Osteoblast (primary cell): ENCODE results near the gene CHPF. TPM values are rescaled to one million over a fixed set of nuclear protein-coding genes. Genes with fewer than 3 reads are reported as not detected.

Experiments
- DNase-seq: peaks from one replicate; pipeline ENCODE4 v3.0.0; 2011; ENCODE audit warnings: low spot score, mixed read lengths; ENCODE audit not compliant: insufficient read length; ENCODE audit errors: missing footprints
- H2AFZ ChIP-seq: 2 replicates; pipeline ENCODE4 v1.6.0; 2011; ENCODE audit warnings: mild to moderate bottlenecking, low read length
- H3K27ac ChIP-seq: 2 replicates; pipeline ENCODE4 v1.5.1; 2011; ENCODE audit warnings: mild to moderate bottlenecking, low read depth, low read length, moderate library complexity
- H3K27me3 ChIP-seq: 2 replicates; pipeline ENCODE4 v1.6.0; 2012; ENCODE audit warnings: mild to moderate bottlenecking, control low read depth, inconsistent platforms, low read length, moderate library complexity; ENCODE audit not compliant: insufficient read depth
- H3K36me3 ChIP-seq: 2 replicates; pipeline ENCODE4 v1.5.1; 2011; ENCODE audit warnings: mild to moderate bottlenecking, low read length, control low read depth, moderate library complexity; ENCODE audit not compliant: insufficient read depth
- H3K4me1 ChIP-seq: 2 replicates; pipeline ENCODE4 v1.5.1; 2011; ENCODE audit warnings: mild to moderate bottlenecking, low read length, control low read depth, moderate library complexity; ENCODE audit not compliant: insufficient read depth
- H3K4me2 ChIP-seq: 2 replicates; pipeline ENCODE4 v1.6.0; 2011; ENCODE audit warnings: mild to moderate bottlenecking, low read length; ENCODE audit not compliant: insufficient read depth
- H3K4me3 ChIP-seq: fragments of 200-600 bp; sonication (generic); 3 replicates; pipeline ENCODE4 v1.5.1; 2012; ENCODE audit warnings: mild to moderate bottlenecking, low read length, inconsistent platforms; ENCODE audit not compliant: insufficient read depth
- H3K79me2 ChIP-seq: 2 replicates; pipeline ENCODE4 v1.6.0; 2012; ENCODE audit warnings: mild to moderate bottlenecking, low read length, control low read depth, inconsistent platforms; ENCODE audit not compliant: insufficient read depth
- H3K9me3 ChIP-seq: 2 replicates; pipeline ENCODE4 v1.5.1; 2011; ENCODE audit warnings: low read depth, low read length, control low read depth
- H4K20me1 ChIP-seq: 2 replicates; pipeline ENCODE4 v1.6.0; 2012; ENCODE audit warnings: mild to moderate bottlenecking, low read length, control low read depth; ENCODE audit not compliant: insufficient read depth
- CTCF ChIP-seq: IDR thresholded peaks from 2 replicates; pipeline ENCODE4 v1.5.1; 2011; ENCODE audit warnings: mild to moderate bottlenecking, low read depth, low read length, moderate library complexity; ENCODE audit errors: extremely low read depth
- total RNA-seq: library from RNA; depleted of rRNA; stranded (reverse); fragments of >200 nt; gene quantifications from 2 replicates; pipeline ENCODE4 v1.2.3, GENCODE V29; 2012

Gene CHPF
- total RNA-seq, 1 donor = 192 TPM

DNA sequence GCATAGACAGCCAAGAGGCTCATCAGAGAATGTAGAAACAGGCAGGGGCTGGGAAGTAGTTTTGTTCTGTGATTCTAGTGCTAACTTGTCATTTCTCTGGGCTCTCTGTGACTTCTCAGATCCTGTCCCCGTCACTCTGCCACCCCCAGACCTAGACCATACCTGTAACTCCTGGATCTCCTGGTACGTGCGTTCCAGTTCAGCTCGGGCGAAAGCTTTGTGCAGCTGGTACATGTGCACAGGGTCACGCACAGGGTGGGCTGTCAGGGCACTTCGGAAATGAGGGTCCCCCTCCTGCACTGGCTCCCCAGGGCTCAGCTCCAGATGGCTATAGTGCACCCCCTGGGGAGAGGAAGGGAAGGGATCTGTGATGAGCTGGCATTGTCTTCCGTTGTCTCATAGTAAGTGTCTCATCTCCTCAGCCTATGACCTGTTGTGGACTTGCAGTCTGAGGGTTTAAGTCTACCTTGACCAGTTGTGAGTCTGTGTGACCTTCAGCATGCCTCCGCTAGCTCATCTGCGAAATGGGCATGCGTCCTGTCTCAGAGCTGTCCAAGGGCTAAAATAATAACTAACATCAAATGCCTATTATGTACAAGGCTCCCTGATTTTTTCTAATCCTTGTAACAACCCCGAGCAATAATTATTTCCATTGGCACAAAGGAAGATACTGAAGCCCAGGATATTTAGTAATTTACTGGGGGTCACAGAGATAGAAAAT lies 2.7 kb downstream of the CHPF start:
- no peak overlapping the region for H3K27ac ChIP-seq
- no peak for DNase-seq
- H3K9me3 ChIP-seq = no peaks in the 10 kb centered on the region
- H3K79me2 ChIP-seq = peaks cover 23% of the 10 kb centered on the region
- H3K4me3 ChIP-seq = no peak overlapping the region
- H2AFZ ChIP-seq = no peak overlapping the region
- H3K4me2 ChIP-seq = no peak overlapping the region
- TF ChIP-seq CTCF = no peak
- no peaks in the 10 kb centered on the region for H3K27me3 ChIP-seq
- H4K20me1 ChIP-seq = peaks cover 41% of the 10 kb centered on the region
- peaks cover 14% of the 10 kb centered on the region for H3K4me1 ChIP-seq
- H3K36me3 ChIP-seq = peaks cover 25% of the 10 kb centered on the region

DNA sequence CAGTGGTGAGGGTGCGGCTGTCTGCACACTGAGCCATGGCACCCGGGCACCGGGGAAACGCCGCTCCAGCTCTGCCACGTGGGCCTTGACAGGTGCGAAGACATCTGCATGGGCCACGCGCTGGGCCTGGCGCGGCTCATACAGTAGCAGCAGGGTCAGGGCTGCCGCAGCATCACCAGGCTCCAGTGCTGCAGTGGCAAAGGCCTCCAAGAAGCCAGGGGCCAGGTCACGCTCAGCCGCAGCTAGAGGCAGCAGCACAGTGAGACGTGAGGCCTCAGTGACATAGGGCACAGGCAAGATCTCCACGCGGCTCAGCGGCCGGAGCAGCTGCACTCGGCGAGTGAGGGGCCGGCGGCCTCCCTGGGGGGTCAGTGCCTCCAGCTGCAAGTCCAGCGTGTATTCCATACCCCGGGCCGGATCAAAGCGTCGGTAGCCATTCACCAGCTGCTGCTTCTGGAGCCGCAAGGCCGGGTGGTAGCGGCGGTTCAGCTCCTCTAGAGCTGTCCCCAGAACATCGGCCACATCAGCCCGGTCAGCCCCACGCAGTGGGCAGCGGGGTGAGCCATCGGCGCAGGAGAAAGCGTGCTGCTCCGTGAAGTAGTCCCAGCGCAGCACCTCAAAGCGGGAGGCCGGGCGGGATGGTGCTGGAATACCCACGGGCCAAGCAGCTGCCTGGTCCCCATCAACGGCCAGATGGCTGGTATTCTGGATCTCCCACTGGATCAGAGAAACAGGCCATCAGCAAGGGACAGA lies 3.5 kb downstream of the CHPF start:
- H3K4me2 ChIP-seq = no peak overlapping the region
- H3K36me3 ChIP-seq = peaks cover 25% of the 10 kb centered on the region
- no peak overlapping the region for H3K4me3 ChIP-seq
- H3K27ac ChIP-seq = no peak overlapping the region
- H4K20me1 ChIP-seq = peaks cover 41% of the 10 kb centered on the region
- H2AFZ ChIP-seq = no peak overlapping the region
- no peaks in the 10 kb centered on the region for H3K9me3 ChIP-seq
- no peak for DNase-seq
- no peaks in the 10 kb centered on the region for H3K27me3 ChIP-seq
- H3K4me1 ChIP-seq = peaks cover 14% of the 10 kb centered on the region
- no peak for TF ChIP-seq CTCF
- H3K79me2 ChIP-seq = peaks cover 23% of the 10 kb centered on the region

DNA sequence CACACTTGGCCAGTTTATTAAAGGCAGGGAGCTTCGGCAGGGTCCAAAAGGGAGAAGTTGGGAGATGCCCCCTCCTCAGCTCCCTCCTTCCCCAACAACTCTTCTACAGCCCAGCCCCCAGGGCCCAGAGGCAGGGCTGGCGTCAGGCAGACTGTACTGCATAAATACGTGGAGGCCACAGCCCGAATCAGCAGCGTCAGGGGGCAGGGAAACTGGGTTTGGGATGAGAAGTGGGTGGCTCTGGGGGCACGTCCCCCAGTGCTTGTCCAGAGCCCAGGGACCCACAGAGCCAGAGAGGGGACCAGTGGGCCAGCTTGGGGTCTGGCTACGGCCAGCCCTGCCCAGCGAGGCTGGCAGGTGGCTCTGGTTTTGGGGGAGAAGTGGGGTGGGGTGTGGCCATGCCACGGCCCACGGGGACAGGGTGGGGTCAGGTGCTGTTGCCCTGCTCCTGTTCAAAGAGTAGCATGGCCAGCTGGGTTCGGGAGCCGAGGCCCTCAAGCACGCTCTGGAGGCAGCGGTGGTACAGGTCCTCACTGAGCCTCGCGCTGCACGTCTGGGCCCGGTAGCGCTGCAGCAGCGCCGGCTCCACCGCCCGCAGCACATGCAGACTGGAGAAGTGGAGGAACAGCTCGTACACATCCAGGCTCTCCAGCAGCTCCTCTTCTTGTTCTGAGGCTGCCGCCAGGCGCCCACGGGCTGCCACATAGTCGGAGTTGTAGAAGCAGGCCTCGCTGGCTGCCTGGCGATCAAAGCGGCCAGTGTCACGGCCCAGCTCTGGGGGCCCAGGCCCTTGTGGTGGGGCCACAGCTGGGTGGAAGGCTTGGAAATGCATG lies 4.4 kb downstream of the CHPF start:
- Histone ChIP-seq H3K9me3 (no peaks in the 10 kb centered on the region), H3K27me3 (no peaks in the 10 kb centered on the region), H3K4me1 (peaks cover 11% of the 10 kb centered on the region), H4K20me1 (peaks cover 35% of the 10 kb centered on the region), H2AFZ (no peak overlapping the region), H3K27ac (no peak overlapping the region), H3K36me3 (peaks cover 25% of the 10 kb centered on the region), H3K4me3 (no peak overlapping the region), H3K4me2 (no peak overlapping the region), H3K79me2 (peaks cover 23% of the 10 kb centered on the region)
- TF ChIP-seq CTCF = no peak
- DNase-seq = no peak
